SK-N-SH (cell line): ENCODE measurements around the gene DPY19L1. TPM values are rescaled to one million over a fixed set of nuclear protein-coding genes. Genes with fewer than 3 reads are reported as not detected.

Experiments
- CTCF ChIA-PET: fragments of 300-600, 350-600 bp; formaldehyde crosslinking; extraction: SDS; loops from one replicate; lab custom pipeline; 2021; lab: Yijun Ruan, JAX
- POLR2A ChIA-PET: fragments of 350-600 bp; sonication (Branson Sonifier 250); formaldehyde crosslinking; extraction: SDS; loops from one replicate; lab custom pipeline; 2020; ENCODE audit warnings: antibody characterized with exemption, inconsistent platforms; lab: Yijun Ruan, JAX
- DNase-seq: peaks from one replicate; pipeline ENCODE4 v3.0.0; 2012
- H2AFZ ChIP-seq: fragments of 200-600 bp; sonication (generic); 2 replicates; pipeline ENCODE4 v1.8.1; 2016; ENCODE audit warnings: antibody characterized with exemption, mild to moderate bottlenecking, low read depth
- H3F3A ChIP-seq: fragments of 200-600 bp; sonication (generic); replicated peaks from 2 replicates; pipeline ENCODE3; 2016; ENCODE audit warnings: antibody characterized with exemption, mild to moderate bottlenecking; ENCODE audit not compliant: insufficient read depth
- H3K27ac ChIP-seq, 2 experiments: fragments of 200-500 bp in 1 of 2; fragments of 200-600 bp in 1 of 2; sonication (Bioruptor generic) in 1 of 2; sonication (generic), shearing (Covaris generic) in 1 of 2; 2 replicates each; pipeline versions ENCODE4 v1.5.1 to v1.6.1; 2014 to 2016; ENCODE audit warnings: low read depth in 2 of 2, inconsistent platforms in 1 of 2, low read length in 1 of 2, mild to moderate bottlenecking in 1 of 2, mixed read lengths in 1 of 2
- H3K27me3 ChIP-seq: fragments of 200-600 bp; sonication (generic), shearing (Covaris generic); 2 replicates; pipeline ENCODE4 v1.6.1; 2016; ENCODE audit warnings: mixed run types; ENCODE audit not compliant: insufficient read depth
- H3K36me3 ChIP-seq, 2 experiments: fragments of 200-500 bp in 1 of 2; fragments of 200-600 bp in 1 of 2; sonication (Bioruptor generic) in 1 of 2; sonication (generic) in 1 of 2; replicated peaks in 1 of 2; 2 replicates each; pipeline versions ENCODE3 to v1.5.1; 2014 to 2016; ENCODE audit warnings: low read length in 1 of 2, mild to moderate bottlenecking in 1 of 2; ENCODE audit not compliant: insufficient read depth in 2 of 2, control insufficient read depth in 1 of 2
- H3K4me1 ChIP-seq, 2 experiments: fragments of 200-500 bp in 1 of 2; fragments of 200-600 bp in 1 of 2; sonication (Bioruptor generic) in 1 of 2; sonication (generic), shearing (Covaris generic) in 1 of 2; 2 replicates each; pipeline versions ENCODE4 v1.5.1 to v1.6.1; 2014 to 2016; ENCODE audit warnings: low read depth in 1 of 2, low read length in 1 of 2, mixed run types in 1 of 2; ENCODE audit not compliant: insufficient read depth in 2 of 2, control insufficient read depth in 1 of 2
- H3K4me2 ChIP-seq: fragments of 200-600 bp; sonication (generic), shearing (Covaris generic); 2 replicates; pipeline ENCODE4 v1.6.1; 2017; ENCODE audit warnings: mixed run types
- H3K4me3 ChIP-seq, 2 experiments: fragments of 200-500 bp in 1 of 2; fragments of 200-600 bp in 1 of 2; sonication (Bioruptor generic) in 1 of 2; sonication (generic), shearing (Covaris generic) in 1 of 2; 2 replicates each; pipeline versions ENCODE4 v1.5.1 to v1.8.1; 2014 to 2016; ENCODE audit warnings: low read depth in 2 of 2, inconsistent platforms in 1 of 2, low read length in 1 of 2, mild to moderate bottlenecking in 1 of 2, mixed read lengths in 1 of 2, moderate library complexity in 1 of 2
- H3K79me2 ChIP-seq: fragments of 200-600 bp; sonication (generic); 2 replicates; pipeline ENCODE4 v1.8.1; 2017; ENCODE audit warnings: mild to moderate bottlenecking; ENCODE audit not compliant: insufficient read depth
- H3K9ac ChIP-seq: fragments of 200-600 bp; sonication (generic); 2 replicates; pipeline ENCODE4 v1.6.1; 2017; ENCODE audit warnings: mixed run types
- H3K9me2 ChIP-seq: fragments of 200-600 bp; sonication (generic); 2 replicates; pipeline ENCODE4 v1.6.1; 2017; ENCODE audit warnings: mixed run types
- H3K9me3 ChIP-seq: fragments of 200-600 bp; sonication (generic); 2 replicates; pipeline ENCODE4 v1.6.1; 2017; ENCODE audit warnings: mixed run types, mild to moderate bottlenecking, moderate library complexity
- H4K20me1 ChIP-seq: fragments of 200-600 bp; sonication (generic); 2 replicates; pipeline ENCODE4 v1.6.1; 2017; ENCODE audit warnings: mild to moderate bottlenecking, mixed run types; ENCODE audit not compliant: insufficient read depth
- CTCF ChIP-seq: fragments of 200-600 bp; sonication (generic); IDR thresholded peaks from 2 replicates; pipeline ENCODE4 v1.6.1; 2017; ENCODE audit warnings: antibody characterized with exemption, mild to moderate bottlenecking, moderate library complexity
- ELF1 ChIP-seq: IDR thresholded peaks from 2 replicates; pipeline ENCODE4 v1.4.0; 2012
- EP300 ChIP-seq, 2 experiments: IDR thresholded peaks; 2 replicates each; pipeline versions ENCODE4 v1.4.0 to v1.6.1; 2012; ENCODE audit warnings: borderline replicate concordance in 1 of 2, low read depth in 1 of 2, low read length in 1 of 2
- FOXM1 ChIP-seq: IDR thresholded peaks from 2 replicates; pipeline ENCODE4 v1.4.0; 2012; ENCODE audit warnings: low read depth, mild to moderate bottlenecking
- GABPA ChIP-seq: IDR thresholded peaks from 2 replicates; pipeline ENCODE4 v1.4.0; 2012; ENCODE audit warnings: low read depth, mild to moderate bottlenecking
- GATA2 ChIP-seq: sonication (generic); formaldehyde crosslinking; IDR thresholded peaks from 2 replicates; pipeline ENCODE4 v1.5.0; 2020; ENCODE audit warnings: mild to moderate bottlenecking, missing genetic modification reagents
- MAX ChIP-seq: IDR thresholded peaks from 2 replicates; pipeline ENCODE4 v1.4.0; 2012; ENCODE audit warnings: low read depth
- NFIC ChIP-seq: IDR thresholded peaks from 2 replicates; pipeline ENCODE4 v1.4.0; 2012; ENCODE audit warnings: borderline replicate concordance
- NRF1 ChIP-seq: IDR thresholded peaks from 2 replicates; pipeline ENCODE4 v1.6.1; 2012; ENCODE audit warnings: low read depth, mild to moderate bottlenecking, low read length
- POLR2AphosphoS5 ChIP-seq: IDR thresholded peaks from 2 replicates; pipeline ENCODE4 v1.6.1; 2012; ENCODE audit warnings: low read depth, low read length
- RAD21 ChIP-seq: IDR thresholded peaks from 2 replicates; pipeline ENCODE4 v1.6.1; 2012; ENCODE audit warnings: mild to moderate bottlenecking, low read length
- RCOR1 ChIP-seq: fragments of 150-350 bp; IDR thresholded peaks from 2 replicates; pipeline ENCODE4 v1.6.1; 2017; ENCODE audit warnings: antibody characterized with exemption, low read length
- RXRA ChIP-seq: IDR thresholded peaks from 2 replicates; pipeline ENCODE4 v1.4.0; 2012; ENCODE audit warnings: low read depth, mild to moderate bottlenecking, borderline replicate concordance
- SIN3A ChIP-seq: IDR thresholded peaks from 2 replicates; pipeline ENCODE4 v1.6.1; 2012; ENCODE audit warnings: low read depth, mild to moderate bottlenecking, low read length, moderate library complexity, borderline replicate concordance
- SMC3 ChIP-seq: IDR thresholded peaks from 2 replicates; pipeline ENCODE4 v1.6.1; 2012; ENCODE audit warnings: low read depth, low read length, improper control_type of control experiment
- TAF1 ChIP-seq: IDR thresholded peaks from 2 replicates; pipeline ENCODE4 v1.6.1; 2012; ENCODE audit warnings: low read depth, mild to moderate bottlenecking, low read length, moderate library complexity, borderline replicate concordance
- TCF12 ChIP-seq: IDR thresholded peaks from 2 replicates; pipeline ENCODE4 v1.4.0; 2012
- USF1 ChIP-seq: IDR thresholded peaks from 2 replicates; pipeline ENCODE4 v1.4.0; 2012; ENCODE audit warnings: low read depth, borderline replicate concordance
- YY1 ChIP-seq: IDR thresholded peaks from 2 replicates; pipeline ENCODE4 v1.4.0; 2012; ENCODE audit warnings: low read depth, mild to moderate bottlenecking
- ZBTB33 ChIP-seq: IDR thresholded peaks from 2 replicates; pipeline ENCODE4 v1.4.0; 2012; ENCODE audit warnings: low read depth, borderline replicate concordance
- WGBS: methylation state at CpG from one replicate; pipeline ENCODE4 v1.1.6; 2017; ENCODE audit warnings: low lambda C conversion rate; 5-methylcytosine and 5-hydroxymethylcytosine counted together
- polyA plus RNA-seq, 3 experiments: library from polyadenylated mRNA; depleted of rRNA; stranded (reverse); fragments of >200 nt; gene quantifications; 2 replicates each; pipeline ENCODE4 v1.2.3, GENCODE V29; 2012

The DPY19L1 gene
- polyA plus RNA-seq, 1 of the 3 experiments (the other 2 are of a cell fraction), result 27.7 TPM

- H3K4me3 ChIP-seq, result no peak overlapping the region
- CTCF ChIA-PET, result interaction anchor here (0.9 to 1.3 kb wide), 2 partner anchors 8 to 13 kb away, joined by 3 read pairs; partner anchors contain the start of gene DPY19L1
- TF ChIP-seq GABPA (no peak), RXRA (no peak), FOXM1 (no peak), POLR2AphosphoS5 (no peak), USF1 (no peak), ZBTB33 (no peak), ELF1 (no peak), SMC3 (no peak), SIN3A (no peak), TCF12 (no peak), MAX (no peak), YY1 (no peak), TAF1 (no peak), EP300 (IDR thresholded peaks at IDR 0.05; ENCODE audit: borderline replicate concordance in 1 of 2, low read depth in 1 of 2, low read length in 1 of 2) (no peak), CTCF (no peak), NRF1 (no peak), RCOR1 (no peak), GATA2 (no peak), RAD21 (no peak), NFIC (no peak)
- H3K9me2 ChIP-seq, result no peaks in the 10 kb centered on the region
- peaks cover 9 to 10% of the 10 kb centered on the region in 2 experiments; a peak in 2 of 4 replicates for H3K4me1 ChIP-seq
- no peaks in the 10 kb centered on the region for H3F3A ChIP-seq
- no peaks in the 10 kb centered on the region for H3K9me3 ChIP-seq
- no peaks in the 10 kb centered on the region for H3K36me3 ChIP-seq
- 92% methylated on average over 3 of the region's 3 CpGs for WGBS
- no peak overlapping the region for H3K27ac ChIP-seq
- H4K20me1 ChIP-seq, result peaks cover 65% of the 10 kb centered on the region
- no peak overlapping the region for H3K4me2 ChIP-seq
- H3K79me2 ChIP-seq, result peaks cover 99% of the 10 kb centered on the region
- no peaks in the 10 kb centered on the region for H3K27me3 ChIP-seq
- no peak for DNase-seq
- H3K9ac ChIP-seq, result no peak overlapping the region
- H2AFZ ChIP-seq, result no peak overlapping the region
- POLR2A ChIA-PET, result no interaction called here
Observed at GRCh38 chr7:35024298-35024697, 13.0 kb downstream of the DPY19L1 start.
